MM.1S (cell line): ENCODE data around the gene YIPF6.
"Not testable (repeated sequence)": the region's sequence is repeated elsewhere in the genome, so short reads cannot be mapped to it uniquely, and the experiment has no call there.

Source experiments
- DNase-seq: peaks from one replicate; pipeline ENCODE4 v3.0.0-alpha.2; 2015
- H2AFZ ChIP-seq: fragments of 300-600 bp; sonication (generic); 2 replicates; pipeline ENCODE4 v1.6.0; 2016; ENCODE audit warnings: antibody characterized with exemption, low read length
- H3F3A ChIP-seq: fragments of 300-600 bp; sonication (generic); 2 replicates; pipeline ENCODE4 v1.6.1; 2016; ENCODE audit warnings: mild to moderate bottlenecking, antibody characterized with exemption, low read length, moderate library complexity, mixed read lengths; ENCODE audit not compliant: insufficient read depth
- H3K27ac ChIP-seq: fragments of 300-600 bp; sonication (generic); 2 replicates; pipeline ENCODE4 v1.5.1; 2016; ENCODE audit warnings: mild to moderate bottlenecking, low read length
- H3K27me3 ChIP-seq: fragments of 300-600 bp; sonication (generic); replicated peaks from 2 replicates; pipeline ENCODE4 v1.6.0; 2016; ENCODE audit warnings: low read length; ENCODE audit not compliant: insufficient read depth
- H3K36me3 ChIP-seq: fragments of 300-600 bp; sonication (generic); replicated peaks from 2 replicates; pipeline ENCODE4 v1.6.1; 2016; ENCODE audit warnings: mild to moderate bottlenecking, low read length, mixed read lengths; ENCODE audit not compliant: insufficient read depth
- H3K4me1 ChIP-seq: fragments of 300-600 bp; sonication (generic); 2 replicates; pipeline ENCODE4 v1.6.1; 2016; ENCODE audit warnings: low read length, mixed read lengths
- H3K4me2 ChIP-seq: fragments of 300-600 bp; sonication (generic); 2 replicates; pipeline ENCODE4 v1.6.0; 2016; ENCODE audit warnings: low read depth, low read length
- H3K4me3 ChIP-seq: fragments of 300-600 bp; sonication (generic); 2 replicates; pipeline ENCODE4 v1.5.1; 2016; ENCODE audit warnings: low read length, mixed read lengths
- H3K79me2 ChIP-seq: fragments of 300-600 bp; sonication (generic); 2 replicates; pipeline ENCODE4 v1.6.1; 2016; ENCODE audit warnings: mixed run types, low read length, mixed read lengths
- H3K9ac ChIP-seq: fragments of 300-600 bp; sonication (generic); 2 replicates; pipeline ENCODE4 v1.6.1; 2016; ENCODE audit warnings: low read length, mixed read lengths
- H3K9me2 ChIP-seq: fragments of 300-600 bp; sonication (generic); replicated peaks from 2 replicates; pipeline ENCODE4 v1.6.1; 2016; ENCODE audit warnings: mild to moderate bottlenecking, low read length, mixed read lengths; ENCODE audit not compliant: insufficient read depth
- H3K9me3 ChIP-seq: fragments of 300-600 bp; sonication (generic); replicated peaks from 2 replicates; pipeline ENCODE4 v1.6.1; 2016; ENCODE audit warnings: mild to moderate bottlenecking, low read length, mixed read lengths; ENCODE audit not compliant: insufficient read depth
- H4K20me1 ChIP-seq: fragments of 300-600 bp; sonication (generic); 2 replicates; pipeline ENCODE4 v1.6.1; 2016; ENCODE audit warnings: mild to moderate bottlenecking, low read length, moderate library complexity, mixed read lengths; ENCODE audit not compliant: insufficient read depth
- EZH2 ChIP-seq: fragments of 300-600 bp; sonication (generic); optimal IDR thresholded peaks from 2 replicates; pipeline ENCODE3; 2017; ENCODE audit warnings: low read depth, mild to moderate bottlenecking, antibody characterized with exemption, low read length, mixed read lengths
- EZH2phosphoT487 ChIP-seq: fragments of 300-600 bp; sonication (generic); IDR thresholded peaks from 2 replicates; pipeline ENCODE4 v1.6.1; 2018; ENCODE audit warnings: antibody characterized with exemption, low read length
- TF ChIP-seq, protein P1 (sequence below): fragments of 300-600 bp; sonication (generic); IDR thresholded peaks from 2 replicates; pipeline ENCODE4 v1.5.1; 2016; ENCODE audit warnings: antibody characterized with exemption, low read length, mixed read lengths

YIPF6 gene

DNA sequence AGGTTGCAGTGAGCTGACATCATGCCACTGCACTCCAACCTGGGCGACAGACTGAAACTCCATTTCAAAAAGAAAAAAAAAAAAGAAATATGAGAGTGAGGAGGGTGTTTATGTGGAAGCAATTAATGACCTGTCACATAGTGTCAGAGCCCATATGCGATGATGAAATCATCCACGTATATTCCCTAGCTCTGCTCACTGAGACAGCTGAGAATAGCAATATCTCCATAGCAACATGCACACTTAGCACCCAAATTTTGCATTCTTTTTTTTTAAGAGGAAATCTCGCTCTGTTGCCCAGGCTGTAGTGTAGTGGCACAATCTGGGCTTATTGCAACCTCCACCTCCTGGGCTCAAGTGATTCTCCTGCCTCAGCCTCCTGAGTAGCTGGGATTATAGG, 34.1 kb upstream of the YIPF6 start:
- TF ChIP-seq, protein P1, sequence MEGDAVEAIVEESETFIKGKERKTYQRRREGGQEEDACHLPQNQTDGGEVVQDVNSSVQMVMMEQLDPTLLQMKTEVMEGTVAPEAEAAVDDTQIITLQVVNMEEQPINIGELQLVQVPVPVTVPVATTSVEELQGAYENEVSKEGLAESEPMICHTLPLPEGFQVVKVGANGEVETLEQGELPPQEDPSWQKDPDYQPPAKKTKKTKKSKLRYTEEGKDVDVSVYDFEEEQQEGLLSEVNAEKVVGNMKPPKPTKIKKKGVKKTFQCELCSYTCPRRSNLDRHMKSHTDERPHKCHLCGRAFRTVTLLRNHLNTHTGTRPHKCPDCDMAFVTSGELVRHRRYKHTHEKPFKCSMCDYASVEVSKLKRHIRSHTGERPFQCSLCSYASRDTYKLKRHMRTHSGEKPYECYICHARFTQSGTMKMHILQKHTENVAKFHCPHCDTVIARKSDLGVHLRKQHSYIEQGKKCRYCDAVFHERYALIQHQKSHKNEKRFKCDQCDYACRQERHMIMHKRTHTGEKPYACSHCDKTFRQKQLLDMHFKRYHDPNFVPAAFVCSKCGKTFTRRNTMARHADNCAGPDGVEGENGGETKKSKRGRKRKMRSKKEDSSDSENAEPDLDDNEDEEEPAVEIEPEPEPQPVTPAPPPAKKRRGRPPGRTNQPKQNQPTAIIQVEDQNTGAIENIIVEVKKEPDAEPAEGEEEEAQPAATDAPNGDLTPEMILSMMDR, result no peak
- no peak for TF ChIP-seq EZH2
- TF ChIP-seq EZH2phosphoT487, result no peak
- H3K27me3 ChIP-seq, result no peaks in the 10 kb centered on the region
- H3K4me3 ChIP-seq, result no peak overlapping the region
- H3K9ac ChIP-seq, result no peak overlapping the region
- no peaks in the 10 kb centered on the region for H3K4me1 ChIP-seq
- no peaks in the 10 kb centered on the region for H3F3A ChIP-seq
- no peaks in the 10 kb centered on the region for H3K79me2 ChIP-seq
- no peaks in the 10 kb centered on the region for H3K36me3 ChIP-seq
- H3K4me2 ChIP-seq, result no peak overlapping the region
- no peaks in the 10 kb centered on the region for H3K9me3 ChIP-seq
- no peak for DNase-seq
- no peaks in the 10 kb centered on the region for H3K9me2 ChIP-seq
- H3K27ac ChIP-seq, result no peak overlapping the region
- H4K20me1 ChIP-seq, result no peaks in the 10 kb centered on the region
- no peak overlapping the region for H2AFZ ChIP-seq

DNA sequence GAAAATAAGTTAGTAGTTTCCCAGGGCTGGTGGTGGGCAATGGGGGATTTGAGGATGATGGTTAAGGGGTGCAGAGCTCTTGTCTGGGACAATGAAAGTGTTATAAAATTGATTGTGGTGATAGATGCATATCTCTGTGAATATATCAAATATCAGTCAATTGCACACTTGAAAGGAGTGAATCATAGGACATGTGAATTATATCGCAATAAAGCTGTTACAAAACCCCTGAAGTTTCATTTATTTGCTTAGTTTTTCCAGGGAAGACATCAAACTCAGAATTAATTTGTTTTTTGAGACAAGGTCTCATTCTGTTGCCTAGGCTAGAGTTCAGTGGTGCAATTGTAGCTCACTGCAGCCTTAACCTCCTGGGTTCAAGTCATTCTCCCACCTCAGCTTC, 17.9 kb upstream of the YIPF6 start:
- Histone ChIP-seq H3K36me3 (no peaks in the 10 kb centered on the region), H3K27ac (no peak overlapping the region), H3K4me3 (no peak overlapping the region), H3K9me2 (no peaks in the 10 kb centered on the region), H3F3A (no peaks in the 10 kb centered on the region), H4K20me1 (no peaks in the 10 kb centered on the region), H3K9ac (no peak overlapping the region), H3K27me3 (no peaks in the 10 kb centered on the region), H3K79me2 (no peaks in the 10 kb centered on the region), H3K9me3 (no peaks in the 10 kb centered on the region), H3K4me1 (no peaks in the 10 kb centered on the region), H3K4me2 (no peak overlapping the region), H2AFZ (no peak overlapping the region)
- TF ChIP-seq, protein P1, result no peak
- TF ChIP-seq EZH2 (no peak), EZH2phosphoT487 (no peak)
- DNase-seq, result no peak

DNA sequence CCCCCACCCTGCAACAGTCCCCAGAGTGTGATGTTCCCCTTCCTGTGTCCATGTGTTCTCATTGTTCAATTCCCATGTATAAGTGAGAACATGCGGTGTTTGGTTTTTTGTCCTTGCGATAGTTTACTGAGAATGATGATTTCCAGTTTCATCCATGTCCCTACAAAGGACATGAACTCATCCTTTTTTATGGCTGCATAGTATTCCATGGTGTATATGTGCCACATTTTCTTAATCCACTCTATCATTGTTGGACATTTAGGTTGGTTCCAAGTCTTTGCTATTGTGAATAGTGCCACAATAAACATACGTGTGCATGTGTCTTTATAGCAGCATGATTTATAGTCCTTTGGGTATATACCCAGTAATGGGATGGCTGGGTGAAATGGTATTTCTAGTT, 12.7 kb upstream of the YIPF6 start:
- not testable (repeated sequence) for H3K9me2 ChIP-seq, H3K4me2 ChIP-seq, H3K27me3 ChIP-seq, H3K36me3 ChIP-seq, H3K79me2 ChIP-seq, H2AFZ ChIP-seq, DNase-seq, H4K20me1 ChIP-seq, H3K4me3 ChIP-seq, H3F3A ChIP-seq, H3K27ac ChIP-seq, H3K9me3 ChIP-seq, H3K4me1 ChIP-seq, H3K9ac ChIP-seq

DNA sequence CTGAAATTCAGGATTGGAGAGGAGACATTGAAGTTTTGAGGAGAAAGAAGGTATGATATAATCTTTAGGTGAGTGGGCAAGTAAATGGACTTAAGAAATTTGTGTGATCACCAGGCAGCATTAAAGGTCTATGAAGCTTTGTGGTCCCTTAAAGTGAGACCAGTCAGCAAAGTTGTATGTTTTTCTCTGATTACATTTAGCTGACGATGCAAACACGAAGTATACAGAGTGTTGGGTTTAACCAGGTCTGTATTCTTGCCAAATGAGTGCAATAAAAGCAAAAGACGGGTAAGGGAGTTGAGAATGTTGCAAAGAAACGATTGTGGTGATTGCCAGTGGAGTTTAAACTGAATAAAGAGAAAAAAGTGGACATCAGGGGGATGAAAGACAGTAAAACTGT, 11.6 kb upstream of the YIPF6 start:
- Histone ChIP-seq H3K4me1 (no peaks in the 10 kb centered on the region), H2AFZ (no peak overlapping the region), H3F3A (no peaks in the 10 kb centered on the region), H3K9ac (no peak overlapping the region), H3K79me2 (no peaks in the 10 kb centered on the region), H3K9me2 (no peaks in the 10 kb centered on the region), H3K4me3 (no peak overlapping the region), H4K20me1 (no peaks in the 10 kb centered on the region), H3K36me3 (no peaks in the 10 kb centered on the region), H3K9me3 (no peaks in the 10 kb centered on the region), H3K4me2 (no peak overlapping the region), H3K27me3 (no peaks in the 10 kb centered on the region), H3K27ac (no peak overlapping the region)
- DNase-seq, result no peak
- no peak for TF ChIP-seq EZH2phosphoT487
- TF ChIP-seq, protein P1, result no peak
- TF ChIP-seq EZH2, result no peak
